K562 (cell line): ENCODE data around the gene TP53TG5. TPM values are rescaled to one million over a fixed set of nuclear protein-coding genes. Genes with fewer than 3 reads are reported as not detected.

Source experiments
- BHLHE40 ChIP-seq: IDR thresholded peaks from 2 replicates; pipeline ENCODE4 v1.6.1; 2011; ENCODE audit warnings: low read length, improper control_type of control experiment
- CHD7 ChIP-seq: fragments of 200-600 bp; sonication (generic); IDR thresholded peaks from one replicate; pipeline ENCODE4 v1.6.1; 2012; ENCODE audit warnings: mild to moderate bottlenecking, low read depth, low read length, inconsistent platforms
- HDAC2 ChIP-seq: fragments of 450-650 bp; IDR thresholded peaks from 2 replicates; pipeline ENCODE4 v1.6.1; 2016; ENCODE audit warnings: mild to moderate bottlenecking
- TFAP4 ChIP-seq: sonication (generic); formaldehyde crosslinking; IDR thresholded peaks from 2 replicates; pipeline ENCODE4 v1.8.0; 2022; ENCODE audit warnings: missing genetic modification reagents, mild to moderate bottlenecking, moderate library complexity, borderline replicate concordance
- ZBTB11 ChIP-seq, 3 experiments: fragments of 200-800 bp in 1 of 3; fragments of 250-450 bp in 1 of 3; fragments of 450-650 bp in 1 of 3; sonication (Bioruptor Pico) in 1 of 3; sonication (Bioruptor generic) in 1 of 3; formaldehyde crosslinking in 1 of 3; IDR thresholded peaks; 2 replicates each; pipeline versions ENCODE4 v1.6.1 to v1.8.0; 2016 to 2022; ENCODE audit warnings: mild to moderate bottlenecking in 2 of 3, missing genetic modification characterization in 2 of 3, missing compliant biosample characterization in 1 of 3, moderate library complexity in 1 of 3
- ZNF347 ChIP-seq: fragments of 450-650 bp; formaldehyde crosslinking; IDR thresholded peaks from 2 replicates; pipeline ENCODE4 v1.4.0; 2020; ENCODE audit warnings: low read depth, mild to moderate bottlenecking, moderate library complexity
- polyA plus RNA-seq, 8 experiments: library from polyadenylated mRNA; depleted of rRNA in 4 of 8; stranded (reverse) in 5 of 8; unstranded in 3 of 8; fragments of >200 nt; fragmentation: Nextera tagmentation in 2 of 8; fragmentation: Illumina TruSeq in 1 of 8; extraction: Ambion mirVana in 2 of 8; extraction: Trizol in 1 of 8; gene quantifications; 2 replicates each; pipeline versions ENCODE4 v1.2.1 to v1.2.3, GENCODE V29; 2011 to 2014; ENCODE audit warnings: inconsistent platforms in 1 of 8, missing spikeins in 1 of 8
- total RNA-seq, 7 experiments: library from RNA; depleted of rRNA in 6 of 7; stranded (reverse); fragments of >200 nt in 6 of 7; fragmentation: Illumina TruSeq in 2 of 7; extraction: Trizol in 2 of 7; gene quantifications; 2 replicates each; pipeline versions ENCODE4 v1.2.1 to v1.2.3, GENCODE V29; 2011 to 2021; ENCODE audit warnings: low replicate concordance in 1 of 7
- TF ChIP-seq, protein P1 (sequence below): sonication (generic); formaldehyde crosslinking; IDR thresholded peaks from 2 replicates; pipeline ENCODE4 v1.4.0; 2020; ENCODE audit warnings: mild to moderate bottlenecking, missing genetic modification reagents

Gene TP53TG5
- total and polyA plus RNA-seq, 9 of the 15 experiments (the other 6 are each of a cell fraction or from before 2014, with no cell fraction given), result 0.04 to 0.05 (median 0.04) TPM; not detected in 6

DNA sequence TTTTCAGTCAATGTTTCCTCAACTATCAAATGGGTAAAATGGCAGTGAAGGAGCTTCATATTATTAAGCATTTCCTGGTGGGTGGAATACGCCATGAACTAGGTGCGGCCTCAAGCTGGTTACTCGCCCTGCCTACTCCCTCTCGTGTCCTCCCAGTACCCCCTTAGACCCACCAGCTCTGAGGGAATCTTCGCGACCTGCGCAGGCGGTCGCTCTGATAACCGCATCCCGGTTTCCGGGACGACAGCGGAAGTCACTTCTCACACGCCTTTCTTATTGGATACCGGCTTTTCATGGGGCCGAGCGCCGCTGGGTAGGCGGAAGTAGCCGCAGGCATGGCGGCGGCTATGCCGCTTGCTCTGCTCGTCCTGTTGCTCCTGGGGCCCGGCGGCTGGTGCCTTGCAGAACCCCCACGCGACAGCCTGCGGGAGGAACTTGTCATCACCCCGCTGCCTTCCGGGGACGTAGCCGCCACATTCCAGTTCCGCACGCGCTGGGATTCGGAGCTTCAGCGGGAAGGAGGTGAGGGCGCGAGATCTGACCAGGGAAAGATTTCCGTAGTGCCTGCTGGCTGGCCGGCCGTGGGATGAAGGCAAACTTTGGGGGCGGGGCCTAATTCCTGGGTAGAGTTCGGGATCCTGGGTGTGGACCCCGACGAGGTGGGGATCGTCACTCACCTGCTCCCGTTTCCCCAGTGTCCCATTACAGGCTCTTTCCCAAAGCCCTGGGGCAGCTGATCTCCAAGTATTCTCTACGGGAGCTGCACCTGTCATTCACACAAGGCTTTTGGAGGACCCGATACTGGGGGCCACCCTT lies 37.9 kb upstream of the TP53TG5 start, which contains the start of gene PIGT (continued):
- TF ChIP-seq CHD7, result no peak
- TF ChIP-seq ZNF347 (CRISPR knock-in tag), result no peak
- TF ChIP-seq ZBTB11 (CRISPR knock-in tag; IDR thresholded peaks at IDR 0.05), result peak in 1 of 3 experiments; percentile 71; a peak in 2 of 6 replicates
- TF ChIP-seq HDAC2, result peak; percentile 88; the same call in 1 of the 2 replicates
- TF ChIP-seq TFAP4 (CRISPR knock-in tag), result peak; percentile 62
- TF ChIP-seq BHLHE40, result no peak
- TF ChIP-seq, protein P1, sequence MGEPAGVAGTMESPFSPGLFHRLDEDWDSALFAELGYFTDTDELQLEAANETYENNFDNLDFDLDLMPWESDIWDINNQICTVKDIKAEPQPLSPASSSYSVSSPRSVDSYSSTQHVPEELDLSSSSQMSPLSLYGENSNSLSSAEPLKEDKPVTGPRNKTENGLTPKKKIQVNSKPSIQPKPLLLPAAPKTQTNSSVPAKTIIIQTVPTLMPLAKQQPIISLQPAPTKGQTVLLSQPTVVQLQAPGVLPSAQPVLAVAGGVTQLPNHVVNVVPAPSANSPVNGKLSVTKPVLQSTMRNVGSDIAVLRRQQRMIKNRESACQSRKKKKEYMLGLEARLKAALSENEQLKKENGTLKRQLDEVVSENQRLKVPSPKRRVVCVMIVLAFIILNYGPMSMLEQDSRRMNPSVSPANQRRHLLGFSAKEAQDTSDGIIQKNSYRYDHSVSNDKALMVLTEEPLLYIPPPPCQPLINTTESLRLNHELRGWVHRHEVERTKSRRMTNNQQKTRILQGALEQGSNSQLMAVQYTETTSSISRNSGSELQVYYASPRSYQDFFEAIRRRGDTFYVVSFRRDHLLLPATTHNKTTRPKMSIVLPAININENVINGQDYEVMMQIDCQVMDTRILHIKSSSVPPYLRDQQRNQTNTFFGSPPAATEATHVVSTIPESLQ, result 0 out of 2 replicates have a peak, but pooled peaks have one; percentile 67
